Kidney (tissue), 14 donors: ENCODE measurements around the gene HGF. TPM values are rescaled to one million over a fixed set of nuclear protein-coding genes. Genes with fewer than 3 reads are reported as not detected.

Experiments
- DNase-seq, 5 donors: peaks; one replicate each; pipeline ENCODE4 v3.0.0-alpha.2; 2013 to 2020
- FAIRE-seq: peaks from 2 replicates; lab custom pipeline; 2012; peaks lifted over from hg19 to GRCh38; lab: Jason Lieb, UNC
- H3K27ac ChIP-seq, 2 donors: one replicate each; pipeline ENCODE4 v1.7.0; 2013; ENCODE audit warnings: low read depth in 2 of 2, low read length in 2 of 2, inconsistent platforms in 1 of 2
- H3K27me3 ChIP-seq: one replicate; pipeline ENCODE4 v1.7.1; 2013; ENCODE audit warnings: low read length, inconsistent platforms; ENCODE audit not compliant: control insufficient read depth, insufficient read depth
- H3K36me3 ChIP-seq, 3 donors: one replicate each; pipeline versions ENCODE4 v1.7.0 to v1.7.1; 2013; ENCODE audit warnings: low read length in 3 of 3, control low read depth in 1 of 3, inconsistent platforms in 1 of 3; ENCODE audit not compliant: insufficient read depth in 3 of 3, control insufficient read depth in 2 of 3
- H3K4me1 ChIP-seq, 3 donors: one replicate each; pipeline versions ENCODE4 v1.7.0 to v1.7.1; 2013; ENCODE audit warnings: low read length in 3 of 3, inconsistent platforms in 1 of 3, low read depth in 1 of 3; ENCODE audit not compliant: control insufficient read depth in 2 of 3, insufficient read depth in 2 of 3
- H3K4me3 ChIP-seq, 3 donors: one replicate each; pipeline versions ENCODE4 v1.7.0 to v1.8.1; 2013; ENCODE audit warnings: low read length in 3 of 3, control low read depth in 1 of 3, inconsistent platforms in 1 of 3
- H3K9ac ChIP-seq, 3 donors: one replicate each; pipeline versions ENCODE4 v1.7.0 to v1.7.1; 2013; ENCODE audit warnings: low read length in 3 of 3, control low read depth in 1 of 3, inconsistent platforms in 1 of 3
- H3K9me3 ChIP-seq, 3 donors: one replicate each; pipeline versions ENCODE4 v1.7.0 to v1.7.1; 2013; ENCODE audit warnings: low read length in 3 of 3, control low read depth in 1 of 3, inconsistent platforms in 1 of 3; ENCODE audit not compliant: control insufficient read depth in 2 of 3, insufficient read depth in 1 of 3
- intact Hi-C: fragments of 100-400 bp; cut with DNase I; formaldehyde crosslinking; loops from one replicate; pipeline ENCODE4 v1.11.1; 2022
- polyA plus RNA-seq: library from polyadenylated mRNA; stranded (reverse); fragments of 350-450 nt; fragmentation: Illumina TruSeq; extraction: RNeasy Lipid Tissue Mini Kit (QIAGEN cat#74804); gene quantifications from one replicate; pipeline ENCODE4 v1.2.3, GENCODE V29; 2014; ENCODE audit warnings: low read depth, low replicate concordance; ENCODE audit not compliant: insufficient read depth
- total RNA-seq: library from RNA; stranded (reverse); fragmentation: NEBNext Ultra II Directional; extraction: Animal tissue kit (Norgen Biotek cat#: 25700); gene quantifications from one replicate; pipeline ENCODE4 v1.2.1, GENCODE V29; 2021
- TF ChIP-seq, protein P1 (sequence below): IDR thresholded peaks from 3 replicates; pipeline ENCODE4 v1.5.1; 2012; ENCODE audit warnings: mild to moderate bottlenecking, moderate library complexity, borderline replicate concordance; ENCODE audit not compliant: insufficient read depth; ENCODE audit errors: extremely low read depth
- donor health status: control.
- donor health status: control.
- donor health status: control.
- donor health status: control.
- donor health status: control.
- donor health status: DM: yes; HTN: yes; CAD: no.
- donor health status: Normal renal cell carcinoma (clear cell type).

The HGF gene
- total and polyA plus RNA-seq, 2 donors from 2014 or later, result 2.6 to 23.8 TPM

DNA sequence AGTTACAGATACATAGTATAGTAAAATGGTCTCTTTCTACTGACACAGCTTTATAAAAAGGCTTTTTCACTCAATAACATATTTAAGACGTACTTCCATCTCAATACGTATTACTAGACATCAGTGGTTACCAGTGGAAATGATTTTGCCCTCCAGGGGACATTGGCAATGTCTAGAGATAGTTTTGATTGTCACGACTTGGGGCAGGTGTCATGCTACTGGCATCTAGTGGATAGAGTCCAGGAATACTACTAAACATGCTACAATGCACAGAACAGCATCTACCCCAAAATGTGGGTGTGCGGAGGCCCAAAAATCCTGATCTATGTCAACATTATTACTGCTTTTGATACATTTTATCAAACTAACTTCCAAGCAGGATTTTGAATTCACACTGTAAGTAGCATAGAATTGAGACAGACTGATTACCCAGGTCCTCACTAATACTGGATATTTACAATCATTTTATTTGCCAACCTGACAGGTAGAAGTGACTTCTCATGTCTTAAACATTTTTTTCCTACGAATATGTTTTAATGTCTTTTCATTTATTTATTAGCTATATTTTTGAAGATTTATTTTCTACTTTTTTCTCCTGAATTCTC lies 53.8 kb downstream of the HGF start:
- Histone ChIP-seq H3K36me3 (no peaks in the 10 kb centered on the region), H3K9ac (no peak overlapping the region), H3K9me3 (no peaks in the 10 kb centered on the region), H3K27ac (no peak overlapping the region), H3K27me3 (no peaks in the 10 kb centered on the region), H3K4me3 (no peak overlapping the region), H3K4me1 (no peaks in the 10 kb centered on the region)
- intact Hi-C loops, result no loop called here
- TF ChIP-seq, protein P1, sequence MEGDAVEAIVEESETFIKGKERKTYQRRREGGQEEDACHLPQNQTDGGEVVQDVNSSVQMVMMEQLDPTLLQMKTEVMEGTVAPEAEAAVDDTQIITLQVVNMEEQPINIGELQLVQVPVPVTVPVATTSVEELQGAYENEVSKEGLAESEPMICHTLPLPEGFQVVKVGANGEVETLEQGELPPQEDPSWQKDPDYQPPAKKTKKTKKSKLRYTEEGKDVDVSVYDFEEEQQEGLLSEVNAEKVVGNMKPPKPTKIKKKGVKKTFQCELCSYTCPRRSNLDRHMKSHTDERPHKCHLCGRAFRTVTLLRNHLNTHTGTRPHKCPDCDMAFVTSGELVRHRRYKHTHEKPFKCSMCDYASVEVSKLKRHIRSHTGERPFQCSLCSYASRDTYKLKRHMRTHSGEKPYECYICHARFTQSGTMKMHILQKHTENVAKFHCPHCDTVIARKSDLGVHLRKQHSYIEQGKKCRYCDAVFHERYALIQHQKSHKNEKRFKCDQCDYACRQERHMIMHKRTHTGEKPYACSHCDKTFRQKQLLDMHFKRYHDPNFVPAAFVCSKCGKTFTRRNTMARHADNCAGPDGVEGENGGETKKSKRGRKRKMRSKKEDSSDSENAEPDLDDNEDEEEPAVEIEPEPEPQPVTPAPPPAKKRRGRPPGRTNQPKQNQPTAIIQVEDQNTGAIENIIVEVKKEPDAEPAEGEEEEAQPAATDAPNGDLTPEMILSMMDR, result no peak
- FAIRE-seq, result peak; percentile 23
- peak in 1 of 5 donors; percentile 4 for DNase-seq

GRCh38 chr7:81714306-81714705 lies 55.5 kb downstream of the HGF start:
- no peak overlapping the region for H3K27ac ChIP-seq
- H3K9ac ChIP-seq, result no peak overlapping the region
- FAIRE-seq (peak; percentile 8), DNase-seq (no peak)
- H3K4me3 ChIP-seq, result no peak overlapping the region
- no peaks in the 10 kb centered on the region for H3K27me3 ChIP-seq
- no peaks in the 10 kb centered on the region for H3K36me3 ChIP-seq
- H3K4me1 ChIP-seq, result no peaks in the 10 kb centered on the region
- intact Hi-C loops, result no loop called here
- no peaks in the 10 kb centered on the region for H3K9me3 ChIP-seq
- TF ChIP-seq, protein P1, result no peak

- no peaks in the 10 kb centered on the region for H3K4me1 ChIP-seq
- H3K27me3 ChIP-seq, result no peaks in the 10 kb centered on the region
- TF ChIP-seq, protein P1, result no peak
- no peak overlapping the region for H3K27ac ChIP-seq
- DNase-seq, result no peak
- no peak overlapping the region for H3K9ac ChIP-seq
- H3K4me3 ChIP-seq, result no peak overlapping the region
- FAIRE-seq, result no peak
- intact Hi-C loops, result no loop called here
- H3K36me3 ChIP-seq, result no peaks in the 10 kb centered on the region
- H3K9me3 ChIP-seq, result no peaks in the 10 kb centered on the region
Measured at GRCh38 chr7:81710751-81711150, 59.1 kb downstream of the HGF start.

- Histone ChIP-seq H3K4me3 (no peak overlapping the region), H3K9ac (no peak overlapping the region), H3K36me3 (no peaks in the 10 kb centered on the region), H3K27me3 (no peaks in the 10 kb centered on the region), H3K4me1 (no peaks in the 10 kb centered on the region), H3K27ac (no peak overlapping the region), H3K9me3 (no peaks in the 10 kb centered on the region)
- TF ChIP-seq, protein P1, result no peak
- intact Hi-C loops, result no loop called here
- DNase-seq (no peak), FAIRE-seq (no peak)
Measured at GRCh38 chr7:81709836-81710235, 60.0 kb downstream of the HGF start.
